K562 (cell line): ENCODE results near the gene GINS2. TPM values are rescaled to one million over a fixed set of nuclear protein-coding genes. Genes with fewer than 3 reads are reported as not detected.

Source experiments
- ATAC-seq: fragments of 200-7000 bp; cut with Tn5 transposase; 3 replicates; pipeline ENCODE4 v1.9.1; 2020; ENCODE audit warnings: moderate library complexity
- BruUV-seq: library from RNA; stranded (reverse); fragments of 400-500 nt; replicated peaks from 2 replicates; lab custom pipeline; 2021; lab: Mats Ljungman, UMichigan
- CTCF ChIA-PET: fragments of 300-600 bp; formaldehyde crosslinking; extraction: SDS; loops from one replicate; lab custom pipeline; 2021; ENCODE audit warnings: low intra/inter-chr PET ratio; lab: Yijun Ruan, JAX
- POLR2A ChIA-PET: fragments of 300-600, 350-650 bp; sonication (Branson Sonifier 250); formaldehyde crosslinking; extraction: SDS; loops from one replicate; lab custom pipeline; 2021; ENCODE audit warnings: antibody characterized with exemption, inconsistent platforms; lab: Yijun Ruan, JAX
- DNase-seq, 4 experiments: peaks; one replicate each; pipeline versions ENCODE4 v3.0.0 to v3.0.0-alpha.2; 2011 to 2018; ENCODE audit warnings: low spot score in 3 of 4, mixed read lengths in 3 of 4; ENCODE audit errors: extremely low read depth in 1 of 4
- FAIRE-seq: peaks from 2 replicates; lab custom pipeline; 2011; peaks lifted over from hg19 to GRCh38; lab: Jason Lieb, UNC
- H2AFZ ChIP-seq: 2 replicates; pipeline ENCODE4 v1.6.0; 2011; ENCODE audit warnings: low read depth, low read length, control low read depth, inconsistent platforms
- H3K27ac ChIP-seq: fragments of 200-600 bp; 3 replicates; pipeline ENCODE4 v1.8.0; 2011; ENCODE audit warnings: low read depth, mild to moderate bottlenecking, control low read depth, inconsistent platforms, low read length, moderate library complexity, mixed read lengths; ENCODE audit errors: extremely low read depth
- H3K27me3 ChIP-seq, 2 experiments: fragments of 300-600 bp in 1 of 2; 2 replicates in 1 of 2; 3 replicates in 1 of 2; pipeline versions ENCODE4 v1.6.0 to v1.8.0; 2011; ENCODE audit warnings: inconsistent platforms in 2 of 2, low read length in 2 of 2, mild to moderate bottlenecking in 1 of 2, mixed read lengths in 1 of 2, moderate library complexity in 1 of 2; ENCODE audit not compliant: control insufficient read depth in 2 of 2, insufficient read depth in 2 of 2
- H3K36me3 ChIP-seq: fragments of 300-600 bp; 3 replicates; pipeline ENCODE4 v1.8.0; 2011; ENCODE audit warnings: mild to moderate bottlenecking, low read length, inconsistent platforms; ENCODE audit not compliant: control insufficient read depth, insufficient read depth
- H3K4me1 ChIP-seq, 2 experiments: fragments of 200-600 bp in 1 of 2; replicated peaks in 1 of 2; 2 replicates in 1 of 2; 3 replicates in 1 of 2; pipeline versions ENCODE4 v1.5.1 to v1.8.0; 2011; ENCODE audit warnings: inconsistent platforms in 2 of 2, low read length in 2 of 2, mild to moderate bottlenecking in 1 of 2, mixed read lengths in 1 of 2, moderate library complexity in 1 of 2; ENCODE audit not compliant: control insufficient read depth in 2 of 2, insufficient read depth in 2 of 2
- H3K4me2 ChIP-seq: 2 replicates; pipeline ENCODE4 v1.6.1; 2011; ENCODE audit warnings: low read length, control low read depth, inconsistent platforms, mixed read lengths; ENCODE audit not compliant: insufficient read depth
- H3K4me3 ChIP-seq: fragments of 200-600 bp; sonication (generic), shearing (Covaris generic); 2 replicates; pipeline ENCODE4 v1.5.1; 2016; ENCODE audit warnings: control low read depth, inconsistent platforms
- H3K79me2 ChIP-seq: fragments of 200-600 bp; 3 replicates; pipeline ENCODE4 v1.8.0; 2011; ENCODE audit warnings: low read length, inconsistent platforms; ENCODE audit not compliant: control insufficient read depth, insufficient read depth
- H3K9ac ChIP-seq, 2 experiments: 2 replicates each; pipeline versions ENCODE4 v1.6.0 to v1.6.1; 2011; ENCODE audit warnings: low read depth in 2 of 2, low read length in 2 of 2, control low read depth in 1 of 2, inconsistent platforms in 1 of 2, mild to moderate bottlenecking in 1 of 2, mixed read lengths in 1 of 2; ENCODE audit not compliant: insufficient read depth in 1 of 2
- H3K9me1 ChIP-seq: one replicate; pipeline ENCODE4 v1.6.0; 2011; ENCODE audit warnings: inconsistent platforms, mild to moderate bottlenecking, low read length, moderate library complexity; ENCODE audit not compliant: control insufficient read depth, insufficient read depth
- H3K9me3 ChIP-seq: replicated peaks from 2 replicates; pipeline ENCODE4 v1.5.1; 2011; ENCODE audit warnings: low read depth, low read length, inconsistent platforms; ENCODE audit not compliant: control insufficient read depth, insufficient read depth
- H4K20me1 ChIP-seq: replicated peaks from 2 replicates; pipeline ENCODE4 v1.6.1; 2011; ENCODE audit warnings: low read length, inconsistent platforms, mixed read lengths; ENCODE audit not compliant: control insufficient read depth, insufficient read depth
- CC2D1A ChIP-seq: fragments of 450-650 bp; IDR thresholded peaks from 2 replicates; pipeline ENCODE4 v1.6.1; 2017; ENCODE audit warnings: mild to moderate bottlenecking
- CEBPZ ChIP-seq: fragments of 150-350 bp; IDR thresholded peaks from 2 replicates; pipeline ENCODE4 v1.6.1; 2014; ENCODE audit warnings: low read depth, mild to moderate bottlenecking, low read length, borderline replicate concordance
- EHMT2 ChIP-seq: fragments of 450-650 bp; IDR thresholded peaks from 2 replicates; pipeline ENCODE4 v1.6.1; 2018; ENCODE audit warnings: antibody characterized with exemption
- ETV5 ChIP-seq: sonication (generic); formaldehyde crosslinking; IDR thresholded peaks from 2 replicates; pipeline ENCODE4 v1.4.0; 2020; ENCODE audit warnings: low read depth, mild to moderate bottlenecking, missing genetic modification reagents
- FOXA1 ChIP-seq: fragments of 450-650 bp; IDR thresholded peaks from 2 replicates; pipeline ENCODE4 v1.6.1; 2016; ENCODE audit warnings: mild to moderate bottlenecking, borderline replicate concordance
- HNRNPLL ChIP-seq: fragments of 200-400 bp; formaldehyde crosslinking; IDR thresholded peaks from 2 replicates; pipeline ENCODE4 v1.6.1; 2017; ENCODE audit warnings: low read length, low read depth, mild to moderate bottlenecking; ENCODE audit not compliant: poor library complexity, severe bottlenecking
- KLF10 ChIP-seq: fragments of 250-450 bp; sonication (Bioruptor Pico); IDR thresholded peaks from 2 replicates; pipeline ENCODE4 v1.6.1; 2021; ENCODE audit warnings: matching md5 sums
- PTBP1 ChIP-seq: fragments of 200-400 bp; formaldehyde crosslinking; IDR thresholded peaks from 2 replicates; pipeline ENCODE4 v1.6.1; 2017; ENCODE audit warnings: low read depth, low read length
- RB1 ChIP-seq: fragments of 450-650 bp; IDR thresholded peaks from 2 replicates; pipeline ENCODE4 v1.6.1; 2017; ENCODE audit warnings: low read depth, mild to moderate bottlenecking
- WGBS: fragments of 100-300 bp; shearing (Covaris generic); methylation state at CpG from one replicate; pipeline ENCODE4 v1.1.6; 2016; ENCODE audit warnings: low coverage, mixed read lengths; ENCODE audit not compliant: insufficient coverage; ENCODE audit errors: missing lambda C conversion rate; 5-methylcytosine and 5-hydroxymethylcytosine counted together
- in situ Hi-C: fragments of 300-500 bp; cut with MboI; formaldehyde crosslinking; loops from 4 replicates; pipeline ENCODE4 v1.15.0; 2018; ENCODE audit warnings: inconsistent platforms, mixed read lengths
- intact Hi-C: fragments of 100-400 bp; cut with micrococcal nuclease; formaldehyde crosslinking; loops from 2 replicates; pipeline ENCODE4 v1.14.2; 2022
- polyA plus RNA-seq, 8 experiments: library from polyadenylated mRNA; depleted of rRNA in 4 of 8; stranded (reverse) in 5 of 8; unstranded in 3 of 8; fragments of >200 nt; fragmentation: Nextera tagmentation in 2 of 8; fragmentation: Illumina TruSeq in 1 of 8; extraction: Ambion mirVana in 2 of 8; extraction: Trizol in 1 of 8; gene quantifications; 2 replicates each; pipeline versions ENCODE4 v1.2.1 to v1.2.3, GENCODE V29; 2011 to 2014; ENCODE audit warnings: inconsistent platforms in 1 of 8, missing spikeins in 1 of 8
- total RNA-seq, 7 experiments: library from RNA; depleted of rRNA in 6 of 7; stranded (reverse); fragments of >200 nt in 6 of 7; fragmentation: Illumina TruSeq in 2 of 7; extraction: Trizol in 2 of 7; gene quantifications; 2 replicates each; pipeline versions ENCODE4 v1.2.1 to v1.2.3, GENCODE V29; 2011 to 2021; ENCODE audit warnings: low replicate concordance in 1 of 7
- TF ChIP-seq, protein P1 (sequence below): fragments of 250-450 bp; sonication (Bioruptor Pico); IDR thresholded peaks from 2 replicates; pipeline ENCODE4 v1.5.0; 2021
- TF ChIP-seq, protein P2 (sequence below), 3 experiments: IDR thresholded peaks in 2 of 3; conservative IDR thresholded peaks in 1 of 3; 2 replicates each; pipeline ENCODE4 v1.5.1; 2011 to 2012; ENCODE audit warnings: low read length in 3 of 3, mild to moderate bottlenecking in 3 of 3, control low read depth in 2 of 3, improper control_type of control experiment in 1 of 3, inconsistent platforms in 1 of 3, low read depth in 1 of 3, mixed read lengths in 1 of 3, moderate library complexity in 1 of 3; ENCODE audit not compliant: insufficient read depth in 2 of 3
- TF ChIP-seq, protein P3 (sequence below): fragments of 450-650 bp; IDR thresholded peaks from 2 replicates; pipeline ENCODE4 v1.6.1; 2017; ENCODE audit warnings: antibody characterized with exemption

The GINS2 gene
- total and polyA plus RNA-seq, 9 of the 15 experiments (the other 6 are each of a cell fraction or from before 2014, with no cell fraction given) = 40.4 to 76.2 (median 44.6) TPM

- Histone ChIP-seq H3K27ac (no peak overlapping the region), H3K36me3 (no peaks in the 10 kb centered on the region), H3K4me3 (no peak overlapping the region), H3K9ac (no peak overlapping the region), H3K27me3 (peaks cover 35 to 62% of the 10 kb centered on the region in 2 experiments; a peak in 4 of 5 replicates), H3K9me1 (no peaks in the 10 kb centered on the region), H3K4me2 (no peak overlapping the region), H2AFZ (no peak overlapping the region), H4K20me1 (peaks cover 17% of the 10 kb centered on the region; the same call in 1 of the 2 replicates), H3K79me2 (no peaks in the 10 kb centered on the region), H3K9me3 (no peaks in the 10 kb centered on the region), H3K4me1 (peaks cover 2 to 12% of the 10 kb centered on the region in 2 experiments; a peak in 4 of 5 replicates)
- ChIA-PET CTCF (no interaction called here), POLR2A (no interaction called here)
- peak in 3 of 4 experiments; percentile 20 to 51 (median 37) for DNase-seq
- 0 out of 3 replicates have a peak, but pooled peaks have one; percentile 27 for ATAC-seq
- 11% methylated on average over 5 of the region's 7 CpGs for WGBS
- intact Hi-C loops = no loop called here
- in situ Hi-C loops = no loop called here
- no peak for FAIRE-seq
- BruUV-seq = no TSS peak
- no peak for TF ChIP-seq FOXA1
- TF ChIP-seq CEBPZ = no peak
- no peak for TF ChIP-seq RB1
- TF ChIP-seq, protein P1, sequence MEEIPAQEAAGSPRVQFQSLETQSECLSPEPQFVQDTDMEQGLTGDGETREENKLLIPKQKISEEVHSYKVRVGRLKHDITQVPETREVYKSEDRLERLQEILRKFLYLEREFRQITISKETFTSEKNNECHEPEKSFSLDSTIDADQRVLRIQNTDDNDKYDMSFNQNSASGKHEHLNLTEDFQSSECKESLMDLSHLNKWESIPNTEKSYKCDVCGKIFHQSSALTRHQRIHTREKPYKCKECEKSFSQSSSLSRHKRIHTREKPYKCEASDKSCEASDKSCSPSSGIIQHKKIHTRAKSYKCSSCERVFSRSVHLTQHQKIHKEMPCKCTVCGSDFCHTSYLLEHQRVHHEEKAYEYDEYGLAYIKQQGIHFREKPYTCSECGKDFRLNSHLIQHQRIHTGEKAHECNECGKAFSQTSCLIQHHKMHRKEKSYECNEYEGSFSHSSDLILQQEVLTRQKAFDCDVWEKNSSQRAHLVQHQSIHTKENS (CRISPR knock-in tag) = no peak
- TF ChIP-seq, protein P2, sequence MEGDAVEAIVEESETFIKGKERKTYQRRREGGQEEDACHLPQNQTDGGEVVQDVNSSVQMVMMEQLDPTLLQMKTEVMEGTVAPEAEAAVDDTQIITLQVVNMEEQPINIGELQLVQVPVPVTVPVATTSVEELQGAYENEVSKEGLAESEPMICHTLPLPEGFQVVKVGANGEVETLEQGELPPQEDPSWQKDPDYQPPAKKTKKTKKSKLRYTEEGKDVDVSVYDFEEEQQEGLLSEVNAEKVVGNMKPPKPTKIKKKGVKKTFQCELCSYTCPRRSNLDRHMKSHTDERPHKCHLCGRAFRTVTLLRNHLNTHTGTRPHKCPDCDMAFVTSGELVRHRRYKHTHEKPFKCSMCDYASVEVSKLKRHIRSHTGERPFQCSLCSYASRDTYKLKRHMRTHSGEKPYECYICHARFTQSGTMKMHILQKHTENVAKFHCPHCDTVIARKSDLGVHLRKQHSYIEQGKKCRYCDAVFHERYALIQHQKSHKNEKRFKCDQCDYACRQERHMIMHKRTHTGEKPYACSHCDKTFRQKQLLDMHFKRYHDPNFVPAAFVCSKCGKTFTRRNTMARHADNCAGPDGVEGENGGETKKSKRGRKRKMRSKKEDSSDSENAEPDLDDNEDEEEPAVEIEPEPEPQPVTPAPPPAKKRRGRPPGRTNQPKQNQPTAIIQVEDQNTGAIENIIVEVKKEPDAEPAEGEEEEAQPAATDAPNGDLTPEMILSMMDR (IDR thresholded peaks at IDR 0.05 in 2 of 3, conservative IDR thresholded peaks at IDR 0.05 in 1 of 3; ENCODE audit: insufficient read depth in 2 of 3, low read depth in 1 of 3, low read length in 3 of 3) = peak; percentile 37 to 60 (median 44)
- TF ChIP-seq CC2D1A = peak; percentile 83
- TF ChIP-seq, protein P3, sequence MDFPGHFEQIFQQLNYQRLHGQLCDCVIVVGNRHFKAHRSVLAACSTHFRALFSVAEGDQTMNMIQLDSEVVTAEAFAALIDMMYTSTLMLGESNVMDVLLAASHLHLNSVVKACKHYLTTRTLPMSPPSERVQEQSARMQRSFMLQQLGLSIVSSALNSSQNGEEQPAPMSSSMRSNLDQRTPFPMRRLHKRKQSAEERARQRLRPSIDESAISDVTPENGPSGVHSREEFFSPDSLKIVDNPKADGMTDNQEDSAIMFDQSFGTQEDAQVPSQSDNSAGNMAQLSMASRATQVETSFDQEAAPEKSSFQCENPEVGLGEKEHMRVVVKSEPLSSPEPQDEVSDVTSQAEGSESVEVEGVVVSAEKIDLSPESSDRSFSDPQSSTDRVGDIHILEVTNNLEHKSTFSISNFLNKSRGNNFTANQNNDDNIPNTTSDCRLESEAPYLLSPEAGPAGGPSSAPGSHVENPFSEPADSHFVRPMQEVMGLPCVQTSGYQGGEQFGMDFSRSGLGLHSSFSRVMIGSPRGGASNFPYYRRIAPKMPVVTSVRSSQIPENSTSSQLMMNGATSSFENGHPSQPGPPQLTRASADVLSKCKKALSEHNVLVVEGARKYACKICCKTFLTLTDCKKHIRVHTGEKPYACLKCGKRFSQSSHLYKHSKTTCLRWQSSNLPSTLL = peak; percentile 89
- TF ChIP-seq KLF10 (CRISPR knock-in tag) = no peak
- no peak for TF ChIP-seq ETV5
- no peak for TF ChIP-seq HNRNPLL
- TF ChIP-seq EHMT2 = peak; percentile 92
- TF ChIP-seq PTBP1 = no peak
Measured at GRCh38 chr16:85728879-85729278, 40.1 kb upstream of the GINS2 start.
